B cell (primary cell): ENCODE data around the gene AIF1. TPM values are rescaled to one million over a fixed set of nuclear protein-coding genes. Genes with fewer than 3 reads are reported as not detected.

Experiments used
- ATAC-seq: fragments of 200-7000 bp; cut with Tn5 transposase; one replicate; pipeline ENCODE4 v1.10.0; 2021; ENCODE audit warnings: low read depth, mild to moderate bottlenecking, moderate number of reproducible peaks, moderate library complexity
- CTCF ChIA-PET: fragments of 350-600 bp; sonication (Branson Sonifier 250); formaldehyde crosslinking; loops from one replicate; lab custom pipeline; 2021; ENCODE audit warnings: antibody characterized with exemption, inconsistent platforms; lab: Charles Lee
- POLR2A ChIA-PET: fragments of 350-600 bp; sonication (Branson Sonifier 250); formaldehyde crosslinking; loops from one replicate; lab custom pipeline; 2021; ENCODE audit warnings: antibody characterized with exemption; lab: Charles Lee
- DNase-seq: peaks from one replicate; pipeline ENCODE4 v3.0.0; 2013
- H2AFZ ChIP-seq: 2 replicates; pipeline ENCODE4 v1.6.1; 2012; ENCODE audit warnings: mild to moderate bottlenecking, low read depth, low read length; ENCODE audit not compliant: insufficient read depth, poor library complexity, severe bottlenecking
- H3K27ac ChIP-seq, 2 donors: 1 replicate in 1 of 2; 2 replicates in 1 of 2; pipeline ENCODE4 v1.5.1; 2012 to 2013; ENCODE audit warnings: low read length in 2 of 2, mild to moderate bottlenecking in 2 of 2, moderate library complexity in 1 of 2
- H3K27me3 ChIP-seq, 4 experiments: fragments of 200-600 bp in 1 of 4; sonication (generic) in 1 of 4; replicated peaks in 1 of 4; 1 replicate in 2 of 4; 2 replicates in 2 of 4; pipeline versions ENCODE4 v1.6.1 to v1.7.0; 2013 to 2016; ENCODE audit warnings: low read length in 3 of 4, mild to moderate bottlenecking in 2 of 4, mixed read lengths in 1 of 4, moderate library complexity in 1 of 4; ENCODE audit not compliant: insufficient read depth in 4 of 4, control insufficient read depth in 3 of 4; ENCODE audit errors: control extremely low read depth in 1 of 4
- H3K36me3 ChIP-seq, 2 experiments: replicated peaks in 1 of 2; 1 replicate in 1 of 2; 2 replicates in 1 of 2; pipeline versions ENCODE4 v1.6.1 to v1.7.1; 2013; ENCODE audit warnings: low read length in 1 of 2; ENCODE audit not compliant: insufficient read depth in 2 of 2, control insufficient read depth in 1 of 2; ENCODE audit errors: control extremely low read depth in 1 of 2, extremely low read depth in 1 of 2
- H3K4me1 ChIP-seq, 2 donors: fragments of 200-600 bp in 1 of 2; sonication (generic) in 1 of 2; 1 replicate in 1 of 2; 2 replicates in 1 of 2; pipeline versions ENCODE4 v1.5.1 to v1.6.1; 2013 to 2017; ENCODE audit warnings: low read length in 2 of 2; ENCODE audit not compliant: control insufficient read depth in 2 of 2, insufficient read depth in 2 of 2
- H3K4me2 ChIP-seq: replicated peaks from 2 replicates; pipeline ENCODE3; 2012; ENCODE audit warnings: mild to moderate bottlenecking, low read depth, low read length; ENCODE audit not compliant: poor library complexity, severe bottlenecking
- H3K4me3 ChIP-seq, 5 experiments: fragments of 200-600 bp in 1 of 5; sonication (generic) in 1 of 5; 1 replicate in 3 of 5; 2 replicates in 2 of 5; pipeline versions ENCODE4 v1.5.1 to v1.7.0; 2011 to 2016; ENCODE audit warnings: low read length in 4 of 5, mild to moderate bottlenecking in 4 of 5, low read depth in 2 of 5, control low read depth in 1 of 5, moderate library complexity in 1 of 5; ENCODE audit not compliant: insufficient read depth in 1 of 5; ENCODE audit errors: control extremely low read depth in 1 of 5, extremely low read depth in 1 of 5
- H3K79me2 ChIP-seq: fragments of 200-600 bp; sonication (generic); one replicate; pipeline ENCODE4 v1.6.0; 2016; ENCODE audit warnings: low read length; ENCODE audit not compliant: control insufficient read depth, insufficient read depth
- H3K9ac ChIP-seq: fragments of 200-600 bp; sonication (generic); 2 replicates; pipeline ENCODE4 v1.6.1; 2017; ENCODE audit warnings: mild to moderate bottlenecking, low read length, moderate library complexity
- H3K9me3 ChIP-seq, 3 donors: one replicate each; pipeline versions ENCODE4 v1.6.1 to v1.7.1; 2013; ENCODE audit warnings: low read length in 2 of 3; ENCODE audit not compliant: control insufficient read depth in 2 of 3, insufficient read depth in 1 of 3; ENCODE audit errors: control extremely low read depth in 1 of 3
- H4K20me1 ChIP-seq: 2 replicates; pipeline ENCODE4 v1.6.0; 2012; ENCODE audit warnings: mild to moderate bottlenecking, low read length; ENCODE audit not compliant: insufficient read depth, control insufficient read depth, poor library complexity, severe bottlenecking
- H3K27ac Mint-ChIP-seq: one replicate; pipeline ENCODE4 v1.8.0; 2021; ENCODE audit warnings: mixed read lengths
- H3K27me3 Mint-ChIP-seq: one replicate; pipeline ENCODE4 v1.8.0; 2021; ENCODE audit warnings: mixed read lengths
- H3K4me1 Mint-ChIP-seq: one replicate; pipeline ENCODE4 v1.8.0; 2021; ENCODE audit warnings: mixed read lengths
- H3K4me3 Mint-ChIP-seq: one replicate; pipeline ENCODE4 v1.8.0; 2021; ENCODE audit warnings: mixed read lengths
- H3K9me3 Mint-ChIP-seq: one replicate; pipeline ENCODE4 v1.8.0; 2022; ENCODE audit warnings: mixed read lengths; ENCODE audit not compliant: insufficient read depth
- EZH2 ChIP-seq: IDR thresholded peaks from 2 replicates; pipeline ENCODE4 v1.6.1; 2012; ENCODE audit warnings: borderline replicate concordance, low read depth, mild to moderate bottlenecking, moderate library complexity, low read length; ENCODE audit not compliant: insufficient read depth, poor library complexity, severe bottlenecking
- WGBS: methylation state at CpG from one replicate; pipeline ENCODE4 v1.1.5; 2013; ENCODE audit warnings: missing lambda C conversion rate; ENCODE audit not compliant: insufficient coverage; 5-methylcytosine and 5-hydroxymethylcytosine counted together
- intact Hi-C: fragments of 100-400 bp; cut with micrococcal nuclease; formaldehyde crosslinking; loops from one replicate; pipeline ENCODE4 v1.10.0; 2022
- polyA plus RNA-seq: library from polyadenylated mRNA; depleted of rRNA; stranded (reverse); fragments of >200 nt; gene quantifications from 2 replicates; pipeline ENCODE4 v1.2.3, GENCODE V29; 2012
- total RNA-seq, 2 donors: library from RNA; stranded (reverse); fragments of 120-200 nt in 1 of 2; gene quantifications; 1 replicate in 1 of 2; 2 replicates in 1 of 2; pipeline versions ENCODE4 v1.2.3 to v1.2.4, GENCODE V29; 2013 to 2022
- TF ChIP-seq, protein P1 (sequence below): fragments of 200-600 bp; IDR thresholded peaks from one replicate; pipeline ENCODE4 v1.8.0; 2022; ENCODE audit warnings: antibody characterized with exemption, mild to moderate bottlenecking

AIF1 gene
- total and polyA plus RNA-seq, 2 donors (not counting 1 experiment from before 2014, with no cell fraction given), result 1.3 to 7.5 TPM

DNA sequence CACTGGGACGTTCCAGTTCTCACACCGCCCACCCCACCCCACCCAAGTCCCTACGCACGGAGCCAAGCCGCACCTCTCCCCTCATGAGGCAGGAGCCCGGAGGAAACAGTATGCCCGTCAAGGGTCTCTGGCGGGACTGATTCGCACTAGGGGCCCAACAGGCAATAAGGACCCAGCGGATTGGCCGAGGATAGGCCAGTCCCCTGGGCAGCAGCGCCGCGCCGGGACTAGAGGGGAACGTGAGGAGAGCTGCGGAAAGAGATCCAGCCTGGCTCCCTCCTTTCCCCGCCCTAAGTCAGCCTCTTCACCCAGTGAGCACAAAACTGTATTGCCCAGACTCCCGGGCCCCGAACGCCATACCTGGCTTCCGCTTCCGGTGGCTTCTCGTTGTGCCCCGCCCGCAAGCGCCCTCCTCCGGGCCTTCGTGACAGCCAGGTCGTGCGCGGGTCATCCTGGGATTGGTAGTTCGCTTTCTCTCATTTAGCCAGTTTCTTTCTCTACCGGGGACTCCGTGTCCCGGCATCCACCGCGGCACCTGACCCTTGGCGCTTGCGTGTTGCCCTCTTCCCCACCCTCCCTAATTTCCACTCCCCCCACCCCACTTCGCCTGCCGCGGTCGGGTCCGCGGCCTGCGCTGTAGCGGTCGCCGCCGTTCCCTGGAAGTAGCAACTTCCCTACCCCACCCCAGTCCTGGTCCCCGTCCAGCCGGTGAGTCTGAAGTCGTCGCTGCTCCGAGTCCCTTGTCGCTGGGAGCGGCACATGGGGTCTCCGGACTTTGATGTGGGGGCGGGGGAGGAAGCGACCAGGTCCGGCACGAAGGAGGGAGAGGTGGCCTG is 50.7 kb downstream of the AIF1 start, which contains the start of gene CSNK2B:
CSNK2B (plus strand) TSS at position 580 of the 836 bp plus-strand sequence. CDS start 752 bp downstream, outside the sequence.
- POLR2A ChIA-PET, result interaction anchor here (0.6 to 5.9 kb wide), 10 partner anchors 10 to 1306 kb away, joined by 3 to 57 read pairs (median 6); partner anchors contain the start of genes APOM, BAG6, CLIC1 and NEU1
- H3K9me3 Mint-ChIP-seq, result no peaks in the 10 kb centered on the region
- Histone ChIP-seq H2AFZ (peak within 1 kb of the TSS; percentile 72), H3K4me2 (peak within 1 kb of the TSS; percentile 90), H3K79me2 (peaks cover 78% of the 10 kb centered on the region), H3K4me1 (peaks cover 27 to 47% of the 10 kb centered on the region in 2 donors), H3K36me3 (peaks cover 18 to 61% of the 10 kb centered on the region in 2 experiments), H3K9me3 (no peaks in the 10 kb centered on the region), H3K27me3 (no peaks in the 10 kb centered on the region), H3K4me3 (peak within 1 kb of the TSS; percentile 58 to 98 (median 85)), H4K20me1 (peaks cover 23% of the 10 kb centered on the region), H3K27ac (peak within 1 kb of the TSS; percentile 96 to 98), H3K9ac (peak within 1 kb of the TSS; percentile 89)
- DNase-seq (peak; percentile 98), ATAC-seq (peak; percentile 87)
- CTCF ChIA-PET, result interaction anchor here (1.0 to 1.8 kb wide), 4 partner anchors 13 to 164 kb away, joined by 3 to 10 read pairs (median 6); partner anchors contain the start of genes ATP6V1G2 and BAG6
- TF ChIP-seq EZH2, result no peak
- TF ChIP-seq, protein P1, sequence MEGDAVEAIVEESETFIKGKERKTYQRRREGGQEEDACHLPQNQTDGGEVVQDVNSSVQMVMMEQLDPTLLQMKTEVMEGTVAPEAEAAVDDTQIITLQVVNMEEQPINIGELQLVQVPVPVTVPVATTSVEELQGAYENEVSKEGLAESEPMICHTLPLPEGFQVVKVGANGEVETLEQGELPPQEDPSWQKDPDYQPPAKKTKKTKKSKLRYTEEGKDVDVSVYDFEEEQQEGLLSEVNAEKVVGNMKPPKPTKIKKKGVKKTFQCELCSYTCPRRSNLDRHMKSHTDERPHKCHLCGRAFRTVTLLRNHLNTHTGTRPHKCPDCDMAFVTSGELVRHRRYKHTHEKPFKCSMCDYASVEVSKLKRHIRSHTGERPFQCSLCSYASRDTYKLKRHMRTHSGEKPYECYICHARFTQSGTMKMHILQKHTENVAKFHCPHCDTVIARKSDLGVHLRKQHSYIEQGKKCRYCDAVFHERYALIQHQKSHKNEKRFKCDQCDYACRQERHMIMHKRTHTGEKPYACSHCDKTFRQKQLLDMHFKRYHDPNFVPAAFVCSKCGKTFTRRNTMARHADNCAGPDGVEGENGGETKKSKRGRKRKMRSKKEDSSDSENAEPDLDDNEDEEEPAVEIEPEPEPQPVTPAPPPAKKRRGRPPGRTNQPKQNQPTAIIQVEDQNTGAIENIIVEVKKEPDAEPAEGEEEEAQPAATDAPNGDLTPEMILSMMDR, result no peak
- peak within 1 kb of the TSS; percentile 96 for H3K4me3 Mint-ChIP-seq
- no peaks in the 10 kb centered on the region for H3K27me3 Mint-ChIP-seq
- intact Hi-C loops, result loop anchor here (1.0 to 5.0 kb wide), 15 partner anchors 13 to 532 kb away; partner anchors contain the start of genes ABHD16A, AGPAT1, BAG6 and CLIC1
- peak within 1 kb of the TSS; percentile 100 for H3K27ac Mint-ChIP-seq
- under 1% methylated on average over 61 of the region's 63 CpGs for WGBS
- H3K4me1 Mint-ChIP-seq, result peaks cover 53% of the 10 kb centered on the region
